Gastrocnemius medialis (tissue), 4 donors: Measurements from ENCODE around the gene PHACTR1. TPM values are rescaled to one million over a fixed set of nuclear protein-coding genes. Genes with fewer than 3 reads are reported as not detected.

Experiments
- ATAC-seq, 2 donors: fragments of 150-250 bp; one replicate each; pipeline ENCODE4 v1.9.1; 2016
- DNase-seq, 2 donors: peaks; one replicate each; pipeline ENCODE4 v3.0.0-alpha.2; 2019
- H3K27ac ChIP-seq, 4 donors: fragments of 200-600 bp; sonication (generic); 1 replicate in 1 of 4; 2 replicates in 3 of 4; pipeline ENCODE4 v1.5.1; 2016 to 2018; ENCODE audit warnings: mild to moderate bottlenecking in 2 of 4, moderate library complexity in 1 of 4
- H3K27me3 ChIP-seq, 3 donors: fragments of 200-600 bp; sonication (generic) in 2 of 3; 1 replicate in 1 of 3; 2 replicates in 2 of 3; pipeline versions ENCODE4 v1.5.1 to v1.6.0; 2016 to 2019; ENCODE audit warnings: mild to moderate bottlenecking in 1 of 3, moderate library complexity in 1 of 3
- H3K36me3 ChIP-seq, 2 donors: fragments of 200-600 bp; sonication (generic) in 1 of 2; one replicate each; pipeline ENCODE4 v1.5.1; 2017 to 2018
- H3K4me1 ChIP-seq, 2 donors: fragments of 200-600 bp; sonication (generic) in 1 of 2; one replicate each; pipeline ENCODE4 v1.5.1; 2016 to 2017; ENCODE audit warnings: mild to moderate bottlenecking in 2 of 2
- H3K4me3 ChIP-seq, 4 donors: fragments of 200-600 bp; sonication (generic) in 3 of 4; 1 replicate in 1 of 4; 2 replicates in 3 of 4; pipeline ENCODE4 v1.5.1; 2016 to 2019; ENCODE audit warnings: mild to moderate bottlenecking in 2 of 4
- H3K9me3 ChIP-seq, 3 donors: fragments of 200-600 bp; sonication (generic) in 2 of 3; 1 replicate in 1 of 3; 2 replicates in 2 of 3; pipeline ENCODE4 v1.5.1; 2016 to 2019
- CTCF ChIP-seq, 5 experiments: fragments of 450-650 bp in 3 of 5; fragments of 200-600 bp in 2 of 5; sonication (generic) in 2 of 5; IDR thresholded peaks in 4 of 5; conservative IDR thresholded peaks in 1 of 5; 1 replicate in 4 of 5; 2 replicates in 1 of 5; pipeline ENCODE4 v1.5.1; 2016 to 2019; ENCODE audit warnings: antibody characterized with exemption in 5 of 5, mild to moderate bottlenecking in 3 of 5, moderate library complexity in 3 of 5
- POLR2A ChIP-seq, 2 donors: fragments of 450-650 bp; IDR thresholded peaks; one replicate each; pipeline ENCODE4 v1.6.1; 2017; ENCODE audit warnings: antibody characterized with exemption in 2 of 2, mild to moderate bottlenecking in 2 of 2, moderate library complexity in 2 of 2
- in situ Hi-C, 4 donors: fragments of 200-750 bp; cut with MboI; loops; one replicate each; pipeline versions ENCODE4 v1.15.0 to v1.8.0; 2017; ENCODE audit warnings: low sequenced_read_pairs in 4 of 4
- intact Hi-C: fragments of 100-400 bp; cut with DNase I; formaldehyde crosslinking; loops from one replicate; pipeline ENCODE4 v1.15.1; 2023; ENCODE audit warnings: low total_unique reads
- total RNA-seq, 4 donors: library from RNA; depleted of rRNA; stranded (reverse); fragments of >200 nt; gene quantifications; one replicate each; pipeline versions ENCODE4 v1.1.0 to v1.2.3, GENCODE V29; 2016

PHACTR1 gene
- total RNA-seq, 4 donors from 2014 or later: 0.07 to 0.82 (median 0.21) TPM

- Histone ChIP-seq H3K27ac (no peak overlapping the region), H3K4me3 (no peak overlapping the region), H3K4me1 (no peaks in the 10 kb centered on the region), H3K27me3 (no peaks in the 10 kb centered on the region), H3K36me3 (no peaks in the 10 kb centered on the region), H3K9me3 (no peaks in the 10 kb centered on the region)
- ATAC-seq (no peak), DNase-seq (no peak)
- no peak for TF ChIP-seq POLR2A (IDR thresholded peaks at IDR 0.05)
- no peak for TF ChIP-seq CTCF (IDR thresholded peaks at IDR 0.05 in 4 of 5, conservative IDR thresholded peaks at IDR 0.05 in 1 of 5)
- intact Hi-C loops (no loop called here), in situ Hi-C loops (no loop called here)
Measured at GRCh38 chr6:12785921-12786320, 69.4 kb downstream of the PHACTR1 start.

- H3K27ac ChIP-seq: no peak overlapping the region
- H3K4me3 ChIP-seq: no peak overlapping the region
- H3K9me3 ChIP-seq: no peaks in the 10 kb centered on the region
- no peak for DNase-seq
- ATAC-seq: no peak
- in situ Hi-C loops (no loop called here), intact Hi-C loops (no loop called here)
- TF ChIP-seq CTCF (IDR thresholded peaks at IDR 0.05 in 4 of 5, conservative IDR thresholded peaks at IDR 0.05 in 1 of 5) (no peak), POLR2A (IDR thresholded peaks at IDR 0.05) (no peak)
- H3K27me3 ChIP-seq: no peaks in the 10 kb centered on the region
- no peaks in the 10 kb centered on the region for H3K36me3 ChIP-seq
- no peaks in the 10 kb centered on the region for H3K4me1 ChIP-seq
Measured at GRCh38 chr6:12791371-12791770, 74.8 kb downstream of the PHACTR1 start.

- ATAC-seq (no peak), DNase-seq (no peak)
- H3K4me1 ChIP-seq: no peaks in the 10 kb centered on the region
- no peak overlapping the region for H3K4me3 ChIP-seq
- no peaks in the 10 kb centered on the region for H3K9me3 ChIP-seq
- in situ Hi-C loops (no loop called here), intact Hi-C loops (no loop called here)
- TF ChIP-seq CTCF (IDR thresholded peaks at IDR 0.05 in 4 of 5, conservative IDR thresholded peaks at IDR 0.05 in 1 of 5): no peak
- no peak for TF ChIP-seq POLR2A (IDR thresholded peaks at IDR 0.05)
- H3K27me3 ChIP-seq: no peaks in the 10 kb centered on the region
- H3K27ac ChIP-seq: no peak overlapping the region
- H3K36me3 ChIP-seq: no peaks in the 10 kb centered on the region
Measured at GRCh38 chr6:12798326-12798725, 81.8 kb downstream of the PHACTR1 start.

GRCh38 chr6:12800120-12800519 lies 83.6 kb downstream of the PHACTR1 start:
- H3K27me3 ChIP-seq: no peaks in the 10 kb centered on the region
- H3K27ac ChIP-seq: no peak overlapping the region

More at GRCh38 chr6:12800120-12800519, 83.6 kb downstream of the PHACTR1 start:
- TF ChIP-seq CTCF (IDR thresholded peaks at IDR 0.05 in 4 of 5, conservative IDR thresholded peaks at IDR 0.05 in 1 of 5) (no peak), POLR2A (IDR thresholded peaks at IDR 0.05) (no peak)
- no peaks in the 10 kb centered on the region for H3K4me1 ChIP-seq
- no peak overlapping the region for H3K4me3 ChIP-seq
- H3K9me3 ChIP-seq: no peaks in the 10 kb centered on the region
- in situ Hi-C loops (no loop called here), intact Hi-C loops (no loop called here)
- no peak for DNase-seq
- no peaks in the 10 kb centered on the region for H3K36me3 ChIP-seq
- ATAC-seq: no peak
